Ammon's horn (tissue), 1 donor: ENCODE results near the gene SYT7.
"Not testable (repeated sequence)": the region's sequence is repeated elsewhere in the genome, so short reads cannot be mapped to it uniquely, and the experiment has no call there.

Experiments used
- DNase-seq: peaks from one replicate; pipeline ENCODE4 v3.0.0-alpha.2; 2016; ENCODE audit warnings: low spot score

Gene SYT7

DNA sequence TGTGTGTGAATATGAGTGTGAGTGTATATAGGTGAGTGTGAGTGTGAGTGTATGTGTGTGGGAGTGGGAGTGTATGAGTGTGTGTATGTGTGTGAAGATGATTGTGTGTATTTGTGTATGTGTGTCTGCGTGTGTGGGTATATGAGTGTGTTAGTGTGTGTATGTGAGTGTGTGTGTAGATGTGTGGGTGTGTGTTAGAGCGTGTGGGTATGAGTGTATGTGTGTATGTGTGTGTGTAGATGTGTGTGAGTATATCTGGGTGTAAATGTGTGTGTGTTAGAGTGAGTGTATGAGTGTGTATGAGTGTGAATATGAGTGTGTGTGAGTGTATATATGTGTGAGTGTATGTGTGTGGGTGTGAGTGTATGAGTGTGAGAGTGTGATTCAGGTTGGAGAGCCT lies 83.4 kb downstream of the SYT7 start:
- no peak for DNase-seq

DNA sequence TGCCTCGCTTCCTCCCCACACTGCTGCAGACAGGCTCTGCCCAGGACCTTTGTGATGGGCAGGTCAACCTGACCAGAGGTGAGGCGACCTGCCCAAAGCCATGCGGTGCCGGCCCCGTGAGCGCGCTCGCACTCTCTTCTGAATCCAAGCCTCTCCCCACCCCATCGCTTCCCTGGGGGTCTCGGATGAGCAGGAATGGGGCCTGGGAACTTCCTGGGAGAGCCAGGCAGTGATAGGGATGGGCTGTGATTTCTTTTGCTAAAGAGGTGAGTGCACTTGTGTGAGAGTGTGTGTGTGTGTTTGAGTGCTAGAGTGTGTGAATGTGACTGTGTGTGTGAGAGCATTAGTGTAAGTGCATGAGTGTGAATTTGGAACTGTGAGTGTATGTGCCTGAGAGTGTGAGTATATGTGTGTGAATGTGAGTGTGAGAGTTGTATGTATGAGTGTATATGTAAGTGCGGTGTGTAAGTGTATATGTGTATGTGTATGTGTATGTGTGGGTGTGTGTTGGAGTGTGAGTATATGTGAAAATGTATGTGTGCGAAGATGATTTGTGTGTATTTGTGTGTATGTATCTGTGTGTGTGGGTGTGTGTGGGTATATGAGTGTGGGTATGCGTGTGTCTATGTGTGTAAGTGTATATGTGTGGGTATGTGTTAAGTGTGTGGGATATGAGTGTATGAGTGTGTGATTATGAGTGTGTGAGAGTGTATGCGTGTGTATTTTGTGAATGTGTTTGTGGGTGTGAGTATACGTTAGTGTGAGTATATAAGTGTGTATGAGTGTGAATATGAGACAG lies 84.1 kb downstream of the SYT7 start:
- no peak for DNase-seq

DNA sequence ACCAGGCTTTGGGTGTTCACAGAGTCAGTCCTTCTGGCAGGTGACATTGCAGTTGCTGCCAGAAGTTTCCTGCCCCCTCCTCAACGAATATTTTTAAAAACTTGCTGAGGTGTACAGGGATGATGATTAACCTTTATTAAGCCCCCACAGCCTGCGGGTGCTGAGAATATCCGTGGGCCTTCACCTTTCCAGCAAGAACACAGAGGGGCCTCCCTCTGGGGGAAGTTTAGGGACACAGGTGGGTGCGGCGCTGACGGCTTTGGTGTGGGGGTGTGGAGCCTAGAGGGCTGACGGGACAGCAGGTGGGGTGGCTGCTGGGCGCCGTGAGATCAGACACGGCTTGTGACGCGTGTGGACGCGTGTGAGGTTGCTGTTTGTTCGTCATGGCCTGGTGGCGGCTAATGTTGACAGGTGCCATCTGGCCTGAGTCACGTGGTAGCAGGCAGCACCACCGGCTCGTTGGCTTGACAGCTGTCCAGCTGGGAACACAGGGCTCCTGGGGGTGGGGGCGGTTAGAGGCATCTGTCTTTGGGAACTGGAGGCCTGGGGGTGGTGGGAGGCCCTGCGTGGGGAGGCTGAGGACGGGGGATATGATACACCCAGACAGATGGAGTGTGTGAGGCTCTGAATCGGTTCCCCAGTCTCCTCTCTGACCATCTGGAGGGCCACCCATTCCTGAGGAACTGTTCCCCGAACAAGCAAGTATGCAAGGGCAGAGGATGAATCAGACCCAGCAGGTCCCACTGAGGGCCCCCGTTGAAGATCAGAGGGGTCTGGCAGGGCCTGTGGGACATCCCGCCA lies 84.9 kb downstream of the SYT7 start:
- DNase-seq: peak; percentile 34

- DNase-seq: no peak
Measured at GRCh38 chr11:61494381-61494961, 86.4 kb downstream of the SYT7 start.

DNA sequence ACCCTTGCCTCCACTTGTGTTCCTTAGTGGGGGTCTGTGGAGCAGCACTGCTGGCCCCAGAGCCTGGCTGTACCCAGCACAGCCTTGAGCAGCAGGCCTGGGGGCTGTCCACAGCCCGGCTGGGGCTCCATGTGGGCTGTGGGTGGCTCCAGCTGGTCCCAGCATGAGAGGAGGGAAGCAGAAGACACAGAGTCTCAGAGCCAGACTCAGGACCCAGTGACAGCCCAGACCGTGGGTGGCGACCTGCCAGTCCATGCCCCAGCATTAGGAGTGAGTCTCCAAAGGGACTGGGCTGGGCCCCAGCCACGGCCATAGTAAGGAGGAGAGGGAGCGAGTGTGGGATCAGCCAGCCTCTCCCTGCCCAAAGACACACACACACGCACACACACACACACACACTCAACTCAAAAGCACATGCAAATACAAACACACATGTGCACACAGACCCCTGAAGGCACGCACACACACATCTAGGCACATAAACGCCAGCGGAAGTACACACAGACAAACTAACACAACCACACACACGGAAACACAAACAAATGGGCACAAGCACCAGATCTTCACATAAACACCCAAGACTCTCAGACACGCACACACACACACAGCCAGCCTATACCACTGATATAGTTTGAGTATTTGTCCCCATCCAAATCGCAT lies 89.0 kb downstream of the SYT7 start:
- peak; percentile 43 for DNase-seq

GRCh38 chr11:61489833-61490721 lies 90.8 kb downstream of the SYT7 start:
- DNase-seq: no peak

DNA sequence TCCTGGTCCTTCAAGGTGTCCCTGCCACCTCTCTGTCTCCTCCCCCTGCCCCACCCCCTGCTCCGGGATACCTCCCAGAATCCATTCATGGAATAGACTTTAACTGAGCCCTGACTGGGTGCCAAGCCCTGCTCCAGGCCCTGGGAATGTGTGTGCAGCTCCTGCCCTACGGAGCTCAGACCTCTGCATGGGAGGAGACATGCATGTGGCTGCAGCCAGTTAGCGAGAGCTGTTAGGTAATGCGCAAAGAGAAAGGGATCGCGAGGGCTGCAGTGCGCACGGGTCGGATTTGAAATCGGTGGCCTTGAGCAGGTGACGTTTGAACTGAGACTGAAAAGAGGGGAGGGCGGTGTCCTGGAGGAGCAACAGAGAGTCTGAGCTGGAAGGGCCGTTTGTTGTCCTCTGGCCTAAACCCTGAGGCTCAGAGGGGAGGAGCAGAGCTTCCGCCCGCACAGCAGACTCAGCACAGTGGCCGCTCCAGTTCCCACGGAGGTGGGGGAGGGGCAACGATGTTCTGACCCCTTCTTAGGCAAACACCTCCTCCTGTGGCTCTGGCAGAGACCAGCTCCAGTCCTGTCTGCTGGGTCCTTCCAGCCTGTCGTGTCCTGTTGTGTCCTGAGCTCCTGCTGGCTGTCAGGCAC lies 92.1 kb downstream of the SYT7 start:
- no peak for DNase-seq

- no peak for DNase-seq
Measured at GRCh38 chr11:61487342-61488025, 93.4 kb downstream of the SYT7 start.

DNA sequence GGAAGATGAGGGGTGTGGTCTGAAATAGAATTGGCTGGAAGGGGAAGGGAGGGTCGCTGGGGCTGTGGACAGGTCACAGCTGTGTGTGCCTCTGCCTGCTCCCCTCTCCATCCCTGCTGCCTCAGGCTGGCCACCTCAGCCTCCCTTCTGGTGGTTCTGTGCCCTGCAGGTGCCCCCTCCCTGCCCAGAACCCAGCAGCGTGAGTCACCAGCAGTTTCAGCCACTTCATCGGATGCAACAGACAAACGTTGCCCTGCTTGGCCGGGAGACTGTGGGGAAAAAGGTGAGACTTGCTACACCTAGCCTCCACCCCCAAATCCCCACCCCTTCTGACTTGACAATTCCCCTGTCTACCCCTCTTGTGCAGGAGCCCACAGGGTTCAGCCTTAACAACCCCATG lies 94.1 kb downstream of the SYT7 start:
- DNase-seq: no peak

DNA sequence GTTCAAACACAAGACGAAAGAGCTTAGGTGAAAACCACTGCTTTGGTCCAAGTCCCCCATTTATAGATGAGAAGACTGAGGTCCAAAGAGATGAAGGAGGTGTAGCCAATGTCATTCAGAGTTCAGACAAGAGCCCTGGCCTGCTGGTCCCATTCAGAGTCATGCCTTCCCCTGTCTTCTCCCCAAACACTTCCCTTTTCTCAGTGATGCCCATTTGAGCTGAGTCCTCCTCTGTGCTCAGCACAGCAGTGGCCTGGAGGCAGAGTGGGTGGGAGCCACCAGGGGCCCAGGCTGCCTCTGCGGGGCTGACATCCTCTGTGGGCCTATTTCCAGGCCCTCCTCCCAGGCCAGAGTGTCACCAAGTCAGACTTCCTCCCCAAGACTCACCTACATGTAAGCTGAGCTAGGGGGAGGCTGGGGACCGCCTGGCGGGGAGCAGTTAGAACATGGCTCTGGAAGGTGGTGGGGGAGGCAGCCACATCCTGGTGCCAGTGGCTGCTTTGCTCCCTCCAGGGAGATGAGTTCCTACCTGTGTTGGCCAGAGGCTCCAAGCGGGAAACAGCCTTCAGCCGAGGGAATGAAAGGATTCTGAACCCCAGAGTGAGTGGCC lies 94.8 kb downstream of the SYT7 start:
- no peak for DNase-seq

DNA sequence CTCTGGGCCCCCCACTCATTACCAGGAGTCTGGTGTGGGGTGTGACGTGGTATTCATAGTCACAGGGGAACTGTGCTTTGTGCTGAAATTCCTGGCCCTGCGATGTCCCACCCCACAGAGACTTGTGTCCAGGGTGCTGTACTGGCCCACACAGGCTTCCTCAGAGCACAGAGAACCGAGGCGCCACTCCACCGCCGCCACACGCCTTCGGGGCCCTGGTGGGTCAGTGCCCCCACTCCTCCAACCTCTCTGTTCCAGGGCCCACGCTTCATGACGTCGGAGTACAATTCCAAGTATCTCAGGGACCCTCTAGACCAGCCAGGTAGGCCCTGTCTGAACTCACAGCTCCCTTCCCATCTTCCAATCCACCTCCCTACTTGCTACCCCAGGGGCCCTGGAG lies 95.8 kb downstream of the SYT7 start:
- DNase-seq: no peak

DNA sequence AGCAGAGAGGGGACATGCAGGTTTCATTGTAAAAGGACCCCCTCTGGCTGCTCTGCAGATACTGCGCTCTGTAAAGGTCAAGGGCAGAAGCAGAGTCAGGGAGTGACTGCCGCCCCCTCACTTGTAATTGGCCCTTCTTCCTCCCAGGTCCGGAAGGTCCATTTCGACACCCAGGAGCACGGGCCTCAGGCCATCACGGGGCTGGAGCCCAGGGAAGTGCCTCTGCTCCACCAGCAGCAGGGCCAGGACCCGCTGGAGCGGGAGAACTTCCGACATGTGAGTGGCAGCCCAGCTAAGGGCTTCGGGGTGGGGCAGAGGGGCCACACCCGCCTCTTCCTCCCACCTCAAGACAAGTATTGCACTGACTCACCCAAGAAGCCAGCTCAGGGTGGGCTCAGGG lies 96.3 kb downstream of the SYT7 start:
- DNase-seq: no peak

DNA sequence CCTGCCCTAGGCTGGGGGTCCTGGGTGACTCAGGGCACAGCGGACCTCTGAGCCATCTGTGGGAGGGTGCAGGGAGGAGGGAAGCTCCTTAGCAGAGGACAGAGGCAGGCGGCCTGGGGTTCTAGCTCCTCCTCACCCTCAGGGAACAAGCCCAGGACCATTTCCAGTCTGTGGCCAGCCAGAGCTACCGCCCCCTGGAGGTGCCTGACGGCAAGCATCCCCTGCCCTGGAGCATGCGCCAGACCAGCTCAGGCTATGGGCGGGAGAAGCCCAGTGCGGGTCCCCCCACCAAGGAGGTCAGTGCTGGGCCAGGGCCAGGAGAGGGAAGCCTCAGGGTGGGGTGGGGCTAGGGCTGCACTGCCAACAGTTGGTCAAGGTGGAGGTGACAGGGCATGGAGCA lies 98.4 kb downstream of the SYT7 start:
- no peak for DNase-seq

- DNase-seq: no peak
Measured at GRCh38 chr11:61481806-61482205, 99.1 kb downstream of the SYT7 start.

DNA sequence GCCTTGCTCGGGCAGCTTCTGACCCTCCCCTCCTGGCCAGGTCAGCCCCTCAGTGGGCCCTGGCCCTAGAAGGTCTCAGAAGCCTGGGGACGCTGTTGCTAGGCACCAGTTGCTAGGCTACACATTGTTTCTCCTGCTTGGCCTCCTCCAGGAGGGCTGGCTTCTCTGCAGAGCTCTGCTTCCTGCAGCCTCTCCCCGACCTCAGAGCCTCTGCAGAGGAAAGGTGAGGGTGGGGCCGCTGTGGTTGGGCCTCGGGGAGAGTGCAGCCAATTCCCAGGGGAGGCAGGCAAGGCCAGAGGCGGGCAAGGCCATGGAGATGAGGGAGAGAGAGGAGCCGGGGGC lies 99.9 kb downstream of the SYT7 start:
- DNase-seq: peak; percentile 29

- no peak for DNase-seq
Measured at GRCh38 chr11:61480261-61480993, 100.4 kb downstream of the SYT7 start.

DNA sequence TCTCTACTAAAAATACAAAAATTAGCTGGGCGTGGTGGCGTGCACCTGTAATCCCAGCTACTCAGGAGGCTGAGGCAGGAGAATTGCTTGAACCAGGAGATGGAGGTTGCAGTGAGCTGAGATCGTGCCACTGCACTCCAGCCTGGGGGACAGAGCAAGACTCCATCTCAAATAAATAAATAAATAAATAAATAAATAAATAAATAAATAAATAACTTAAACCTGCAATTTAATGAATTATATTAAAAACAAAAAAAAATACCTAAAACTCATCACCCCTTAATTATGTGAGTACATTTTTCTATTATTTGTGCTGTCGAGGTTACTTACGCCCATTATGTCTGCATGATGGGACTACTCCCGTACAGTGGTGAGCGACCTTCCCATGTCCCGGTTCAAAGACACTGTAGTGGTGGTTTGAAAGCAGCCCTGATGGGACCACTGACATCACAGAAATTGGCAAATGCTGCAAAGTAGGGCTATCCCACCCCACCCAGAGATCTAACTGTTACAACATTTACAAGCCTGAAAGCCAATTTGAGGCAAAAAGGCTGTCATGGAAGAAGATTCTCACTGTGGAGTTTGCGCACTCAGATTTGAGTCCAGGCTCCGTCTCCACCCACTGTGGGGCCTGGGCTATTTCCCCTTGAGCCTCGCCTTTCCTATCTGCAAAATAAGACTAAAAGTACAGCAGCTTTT lies 101.4 kb downstream of the SYT7 start:
- not testable (repeated sequence) for DNase-seq

- peak; percentile 35 for DNase-seq
Measured at GRCh38 chr11:61477727-61478148, 103.1 kb downstream of the SYT7 start.

- DNase-seq: no peak
Measured at GRCh38 chr11:61477126-61477525, 103.8 kb downstream of the SYT7 start.
